Dendritic cell treated with granulocyte-macrophage colony-stimulating factor and Interleukin-4, amounts not matched to agents 40 ng/mL and 50 ng/mL, for 4 days (primary cell): ENCODE results near the gene GPR152.

Experiments
- H3K27ac Mint-ChIP-seq: one replicate; pipeline ENCODE4 v1.8.0; 2022; ENCODE audit warnings: mild to moderate bottlenecking, mixed read lengths
- H3K27me3 Mint-ChIP-seq: one replicate; pipeline ENCODE4 v1.8.0; 2022; ENCODE audit warnings: mild to moderate bottlenecking, mixed read lengths
- H3K36me3 Mint-ChIP-seq: one replicate; pipeline ENCODE4 v1.8.0; 2022; ENCODE audit warnings: low read depth, mixed read lengths
- H3K4me1 Mint-ChIP-seq: one replicate; pipeline ENCODE4 v1.8.0; 2022; ENCODE audit warnings: low read depth, mixed read lengths
- H3K4me3 Mint-ChIP-seq: one replicate; pipeline ENCODE4 v1.8.0; 2022; ENCODE audit warnings: mild to moderate bottlenecking, moderate library complexity, mixed read lengths
- H3K9me3 Mint-ChIP-seq: one replicate; pipeline ENCODE4 v1.8.0; 2022; ENCODE audit warnings: mixed read lengths
- intact Hi-C: fragments of 100-400 bp; cut with micrococcal nuclease; formaldehyde crosslinking; loops from one replicate; pipeline ENCODE4 v1.15.0; 2022

GPR152 gene

GRCh38 chr11:67423891-67424613 is 28.5 kb downstream of the GPR152 start:
- Mint-ChIP-seq H3K9me3 (no peaks in the 10 kb centered on the region), H3K27ac (no peak overlapping the region), H3K4me3 (no peak overlapping the region), H3K36me3 (peaks cover 13% of the 10 kb centered on the region), H3K27me3 (peaks cover 19% of the 10 kb centered on the region), H3K4me1 (peaks cover 45% of the 10 kb centered on the region)
- intact Hi-C loops = no loop called here

GRCh38 chr11:67423466-67423865 is 29.1 kb downstream of the GPR152 start:
- peaks cover 46% of the 10 kb centered on the region for H3K4me1 Mint-ChIP-seq
- peak overlapping the region; percentile 40 for H3K27ac Mint-ChIP-seq
- H3K36me3 Mint-ChIP-seq = peaks cover 7% of the 10 kb centered on the region
- peaks cover 25% of the 10 kb centered on the region for H3K27me3 Mint-ChIP-seq
- no peak overlapping the region for H3K4me3 Mint-ChIP-seq
- intact Hi-C loops = no loop called here
- H3K9me3 Mint-ChIP-seq = no peaks in the 10 kb centered on the region

- H3K27ac Mint-ChIP-seq = peak overlapping the region; percentile 40
- H3K4me3 Mint-ChIP-seq = no peak overlapping the region
- H3K4me1 Mint-ChIP-seq = peaks cover 52% of the 10 kb centered on the region
- H3K9me3 Mint-ChIP-seq = no peaks in the 10 kb centered on the region
- H3K36me3 Mint-ChIP-seq = peaks cover 1% of the 10 kb centered on the region
- peaks cover 31% of the 10 kb centered on the region for H3K27me3 Mint-ChIP-seq
- intact Hi-C loops = no loop called here
Observed at GRCh38 chr11:67422891-67423290, 29.6 kb downstream of the GPR152 start.

GRCh38 chr11:67421430-67422031 is 31.0 kb downstream of the GPR152 start:
- H3K4me1 Mint-ChIP-seq = peaks cover 57% of the 10 kb centered on the region
- H3K4me3 Mint-ChIP-seq = peak overlapping the region; percentile 76
- intact Hi-C loops = loop anchor here (2.0 kb wide), 1 partner anchor 19 kb away; no protein-coding TSS in a partner anchor
- no peaks in the 10 kb centered on the region for H3K36me3 Mint-ChIP-seq
- H3K27me3 Mint-ChIP-seq = peaks cover 44% of the 10 kb centered on the region
- H3K27ac Mint-ChIP-seq = peak overlapping the region; percentile 51
- H3K9me3 Mint-ChIP-seq = no peaks in the 10 kb centered on the region

GRCh38 chr11:67420646-67421429 is 31.7 kb downstream of the GPR152 start:
- Mint-ChIP-seq H3K36me3 (no peaks in the 10 kb centered on the region), H3K4me1 (peaks cover 62% of the 10 kb centered on the region), H3K27ac (peak overlapping the region; percentile 51), H3K4me3 (peak overlapping the region; percentile 76), H3K9me3 (no peaks in the 10 kb centered on the region), H3K27me3 (peaks cover 51% of the 10 kb centered on the region)
- intact Hi-C loops = loop anchor here (2.0 kb wide), 1 partner anchor 18 kb away; no protein-coding TSS in a partner anchor

- no peaks in the 10 kb centered on the region for H3K36me3 Mint-ChIP-seq
- H3K4me3 Mint-ChIP-seq = peak overlapping the region; percentile 76
- H3K4me1 Mint-ChIP-seq = peaks cover 65% of the 10 kb centered on the region
- intact Hi-C loops = loop anchor here (2.0 kb wide), 1 partner anchor 17 kb away; no protein-coding TSS in a partner anchor
- peaks cover 53% of the 10 kb centered on the region for H3K27me3 Mint-ChIP-seq
- H3K27ac Mint-ChIP-seq = peak overlapping the region; percentile 51
- H3K9me3 Mint-ChIP-seq = no peaks in the 10 kb centered on the region
Observed at GRCh38 chr11:67420147-67420645, 32.3 kb downstream of the GPR152 start.

GRCh38 chr11:67419325-67420049 is 33.0 kb downstream of the GPR152 start:
- Mint-ChIP-seq H3K4me1 (peaks cover 64% of the 10 kb centered on the region), H3K9me3 (no peaks in the 10 kb centered on the region), H3K27ac (no peak overlapping the region), H3K27me3 (peaks cover 60% of the 10 kb centered on the region), H3K4me3 (peak overlapping the region; percentile 76), H3K36me3 (no peaks in the 10 kb centered on the region)
- intact Hi-C loops = loop anchor here (2.0 kb wide), 1 partner anchor 17 kb away; no protein-coding TSS in a partner anchor

GRCh38 chr11:67418476-67419281 is 33.9 kb downstream of the GPR152 start:
- Mint-ChIP-seq H3K9me3 (no peaks in the 10 kb centered on the region), H3K36me3 (no peaks in the 10 kb centered on the region), H3K4me3 (peak overlapping the region; percentile 24), H3K27me3 (peaks cover 68% of the 10 kb centered on the region), H3K4me1 (peaks cover 63% of the 10 kb centered on the region), H3K27ac (no peak overlapping the region)
- intact Hi-C loops = no loop called here

- intact Hi-C loops = no loop called here
- Mint-ChIP-seq H3K9me3 (no peaks in the 10 kb centered on the region), H3K4me3 (no peak overlapping the region), H3K4me1 (peaks cover 67% of the 10 kb centered on the region), H3K27me3 (peaks cover 74% of the 10 kb centered on the region), H3K27ac (no peak overlapping the region), H3K36me3 (no peaks in the 10 kb centered on the region)
Observed at GRCh38 chr11:67417425-67417824, 35.1 kb downstream of the GPR152 start.

- Mint-ChIP-seq H3K27me3 (peaks cover 81% of the 10 kb centered on the region), H3K36me3 (no peaks in the 10 kb centered on the region), H3K4me1 (peaks cover 69% of the 10 kb centered on the region), H3K9me3 (no peaks in the 10 kb centered on the region), H3K4me3 (peak overlapping the region; percentile 34), H3K27ac (no peak overlapping the region)
- intact Hi-C loops = no loop called here
Observed at GRCh38 chr11:67416416-67417335, 35.9 kb downstream of the GPR152 start.

- Mint-ChIP-seq H3K36me3 (no peaks in the 10 kb centered on the region), H3K9me3 (no peaks in the 10 kb centered on the region), H3K4me3 (peak within 1 kb of the TSS; percentile 34), H3K4me1 (peaks cover 64% of the 10 kb centered on the region), H3K27me3 (peaks cover 91% of the 10 kb centered on the region), H3K27ac (no peak within 1 kb of the TSS)
- intact Hi-C loops = no loop called here
Observed at GRCh38 chr11:67415501-67416304, 36.8 kb downstream of the GPR152 start, which contains the start of gene CARNS1. TSS of gene CARNS1 (plus strand) at chr11:67415678. CDS start at chr11:67416200, 522 bp downstream.
